Astrocyte (in vitro differentiated cells and primary cell): ENCODE measurements around the gene ZDHHC1. TPM values are rescaled to one million over a fixed set of nuclear protein-coding genes. Genes with fewer than 3 reads are reported as not detected.

Experiments
- DNase-seq: peaks from one replicate; pipeline ENCODE4 v3.0.0-alpha.2; 2010; ENCODE audit warnings: low read depth
- FAIRE-seq: peaks from 2 replicates; lab custom pipeline; 2011; peaks lifted over from hg19 to GRCh38; lab: Jason Lieb, UNC
- H2AFZ ChIP-seq: 2 replicates; pipeline ENCODE4 v1.6.0; 2012; ENCODE audit warnings: low read depth, low read length, inconsistent platforms
- H3K27ac ChIP-seq: 2 replicates; pipeline ENCODE4 v1.5.1; 2011; ENCODE audit warnings: low read depth, low read length, inconsistent platforms
- H3K27me3 ChIP-seq: 2 replicates; pipeline ENCODE4 v1.6.0; 2011; ENCODE audit warnings: low read length, inconsistent platforms; ENCODE audit not compliant: insufficient read depth
- H3K36me3 ChIP-seq: 2 replicates; pipeline ENCODE4 v1.5.1; 2011; ENCODE audit warnings: low read length, inconsistent platforms; ENCODE audit not compliant: insufficient read depth
- H3K4me1 ChIP-seq: 2 replicates; pipeline ENCODE4 v1.5.1; 2011; ENCODE audit warnings: low read length, inconsistent platforms; ENCODE audit not compliant: insufficient read depth
- H3K4me2 ChIP-seq: 2 replicates; pipeline ENCODE4 v1.6.0; 2012; ENCODE audit warnings: low read length, inconsistent platforms
- H3K4me3 ChIP-seq: 2 replicates; pipeline ENCODE4 v1.5.1; 2011; ENCODE audit warnings: low read depth, mild to moderate bottlenecking, low read length, inconsistent platforms; ENCODE audit not compliant: insufficient read depth
- H3K79me2 ChIP-seq: 2 replicates; pipeline ENCODE4 v1.6.0; 2012; ENCODE audit warnings: mild to moderate bottlenecking, low read length, inconsistent platforms; ENCODE audit not compliant: insufficient read depth
- H3K9ac ChIP-seq: 2 replicates; pipeline ENCODE4 v1.6.0; 2012; ENCODE audit warnings: mild to moderate bottlenecking, low read length, inconsistent platforms
- H3K9me3 ChIP-seq: 2 replicates; pipeline ENCODE4 v1.5.1; 2012; ENCODE audit warnings: low read depth, mild to moderate bottlenecking, low read length, inconsistent platforms; ENCODE audit not compliant: insufficient read depth
- H4K20me1 ChIP-seq: 2 replicates; pipeline ENCODE4 v1.6.0; 2012; ENCODE audit warnings: low read length, inconsistent platforms; ENCODE audit not compliant: insufficient read depth
- H3K27ac Mint-ChIP-seq: one replicate; pipeline ENCODE4 v1.8.0; 2021; ENCODE audit warnings: mild to moderate bottlenecking, mixed read lengths; ENCODE audit not compliant: unreplicated experiment
- H3K27me3 Mint-ChIP-seq: one replicate; pipeline ENCODE4 v1.8.0; 2021; ENCODE audit warnings: low read depth, mixed read lengths; ENCODE audit not compliant: unreplicated experiment
- H3K36me3 Mint-ChIP-seq: one replicate; pipeline ENCODE4 v1.8.0; 2021; ENCODE audit warnings: low read depth, mixed read lengths; ENCODE audit not compliant: unreplicated experiment
- H3K4me1 Mint-ChIP-seq: one replicate; pipeline ENCODE4 v1.8.0; 2021; ENCODE audit warnings: low read depth, mixed read lengths; ENCODE audit not compliant: unreplicated experiment
- H3K4me3 Mint-ChIP-seq: one replicate; pipeline ENCODE4 v1.8.0; 2021; ENCODE audit warnings: mild to moderate bottlenecking, moderate library complexity, mixed read lengths; ENCODE audit not compliant: unreplicated experiment
- H3K9me3 Mint-ChIP-seq: one replicate; pipeline ENCODE4 v1.8.0; 2021; ENCODE audit warnings: mild to moderate bottlenecking, mixed read lengths; ENCODE audit not compliant: unreplicated experiment
- EZH2 ChIP-seq: IDR thresholded peaks from 2 replicates; pipeline ENCODE4 v1.6.1; 2012; ENCODE audit warnings: mild to moderate bottlenecking, low read length, inconsistent platforms; ENCODE audit not compliant: insufficient read depth
- total RNA-seq: library from RNA; stranded (reverse); gene quantifications from 2 replicates; pipeline ENCODE4 v1.2.1, GENCODE V29; 2021
- TF ChIP-seq, protein P1 (sequence below): IDR thresholded peaks from 2 replicates; pipeline ENCODE4 v1.5.1; 2011; ENCODE audit warnings: low read depth, mild to moderate bottlenecking, inconsistent platforms, low read length, moderate library complexity; ENCODE audit not compliant: insufficient read depth

The ZDHHC1 gene
- total RNA-seq, 1 donor from 2014 or later, result 3.7 TPM

DNA sequence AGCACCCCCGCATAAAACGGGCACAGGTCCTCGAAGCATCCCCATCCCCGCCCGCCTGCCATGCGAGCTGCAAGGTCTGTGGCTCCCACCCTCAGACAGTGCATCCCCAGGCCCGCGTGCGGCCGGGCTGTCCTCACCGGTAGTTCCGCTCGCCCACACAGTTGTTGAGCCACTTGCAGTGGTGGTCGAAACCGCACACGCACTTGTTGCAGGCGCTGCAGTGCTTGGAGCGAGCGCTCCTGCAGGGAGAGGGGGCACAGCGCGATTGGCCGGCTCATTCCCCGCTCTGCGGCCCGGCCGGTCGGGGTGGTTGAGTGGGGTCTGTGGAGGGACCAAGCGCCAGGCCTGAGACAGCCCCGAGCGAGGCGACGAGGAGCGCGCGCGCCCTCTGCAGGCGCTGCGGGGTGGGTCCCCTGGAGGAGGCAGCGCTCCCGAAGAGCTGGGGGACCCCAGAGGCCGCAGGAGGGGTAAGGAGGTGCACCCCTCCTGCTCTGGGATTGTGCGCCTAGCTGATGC lies 17.0 kb downstream of the ZDHHC1 start:
- Mint-ChIP-seq H3K9me3 (no peaks in the 10 kb centered on the region), H3K4me1 (peaks cover 2% of the 10 kb centered on the region), H3K4me3 (no peak overlapping the region), H3K27ac (no peak overlapping the region), H3K27me3 (peaks cover 36% of the 10 kb centered on the region), H3K36me3 (no peaks in the 10 kb centered on the region)
- DNase-seq, result no peak
- H3K27ac ChIP-seq, result no peak overlapping the region
- TF ChIP-seq, protein P1, sequence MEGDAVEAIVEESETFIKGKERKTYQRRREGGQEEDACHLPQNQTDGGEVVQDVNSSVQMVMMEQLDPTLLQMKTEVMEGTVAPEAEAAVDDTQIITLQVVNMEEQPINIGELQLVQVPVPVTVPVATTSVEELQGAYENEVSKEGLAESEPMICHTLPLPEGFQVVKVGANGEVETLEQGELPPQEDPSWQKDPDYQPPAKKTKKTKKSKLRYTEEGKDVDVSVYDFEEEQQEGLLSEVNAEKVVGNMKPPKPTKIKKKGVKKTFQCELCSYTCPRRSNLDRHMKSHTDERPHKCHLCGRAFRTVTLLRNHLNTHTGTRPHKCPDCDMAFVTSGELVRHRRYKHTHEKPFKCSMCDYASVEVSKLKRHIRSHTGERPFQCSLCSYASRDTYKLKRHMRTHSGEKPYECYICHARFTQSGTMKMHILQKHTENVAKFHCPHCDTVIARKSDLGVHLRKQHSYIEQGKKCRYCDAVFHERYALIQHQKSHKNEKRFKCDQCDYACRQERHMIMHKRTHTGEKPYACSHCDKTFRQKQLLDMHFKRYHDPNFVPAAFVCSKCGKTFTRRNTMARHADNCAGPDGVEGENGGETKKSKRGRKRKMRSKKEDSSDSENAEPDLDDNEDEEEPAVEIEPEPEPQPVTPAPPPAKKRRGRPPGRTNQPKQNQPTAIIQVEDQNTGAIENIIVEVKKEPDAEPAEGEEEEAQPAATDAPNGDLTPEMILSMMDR, result peak; percentile 43
- no peak for TF ChIP-seq EZH2
- H3K4me3 ChIP-seq, result no peak overlapping the region
- H3K4me2 ChIP-seq, result peak overlapping the region; percentile 66
- no peak overlapping the region for H2AFZ ChIP-seq
- no peaks in the 10 kb centered on the region for H3K79me2 ChIP-seq
- no peaks in the 10 kb centered on the region for H3K9me3 ChIP-seq
- no peak for FAIRE-seq
- no peaks in the 10 kb centered on the region for H3K36me3 ChIP-seq
- H3K4me1 ChIP-seq, result peaks cover 16% of the 10 kb centered on the region
- peaks cover 3% of the 10 kb centered on the region for H3K27me3 ChIP-seq
- H4K20me1 ChIP-seq, result peaks cover 4% of the 10 kb centered on the region
- H3K9ac ChIP-seq, result no peak overlapping the region

DNA sequence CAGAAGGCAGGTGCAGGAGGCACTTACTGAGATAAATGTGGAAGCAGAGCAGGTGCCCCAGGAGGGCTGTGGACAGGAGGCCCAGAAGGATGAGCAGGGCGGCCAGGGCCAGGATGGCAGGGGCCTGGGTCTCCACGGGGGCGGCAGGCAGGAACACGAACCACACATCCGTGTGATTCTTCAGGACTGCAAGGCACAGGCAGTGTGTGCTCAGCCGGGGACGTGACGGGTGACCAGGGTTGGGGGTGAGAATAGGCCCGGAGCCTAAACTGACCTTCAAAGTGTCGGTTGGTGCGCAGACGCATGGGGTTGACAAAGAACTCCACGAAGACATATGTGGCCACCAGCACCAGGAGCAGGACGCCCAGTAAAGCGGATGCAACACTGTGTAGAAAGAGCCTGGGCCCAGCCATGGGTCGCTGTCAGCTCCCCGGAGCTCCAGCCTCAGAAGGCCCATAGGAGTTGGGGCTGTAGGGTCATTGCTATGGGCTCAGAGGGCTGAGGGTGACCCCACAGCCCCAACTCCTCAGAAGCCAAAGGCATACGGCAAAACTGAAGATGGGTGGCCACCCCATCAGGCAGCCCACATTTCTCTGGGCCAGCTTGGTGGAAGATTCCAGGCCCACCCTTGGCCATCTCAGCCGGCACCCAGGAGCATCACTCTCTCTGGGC lies 17.6 kb downstream of the ZDHHC1 start:
- Mint-ChIP-seq H3K4me1 (no peaks in the 10 kb centered on the region), H3K9me3 (no peaks in the 10 kb centered on the region), H3K27ac (no peak overlapping the region), H3K4me3 (no peak overlapping the region), H3K27me3 (peaks cover 41% of the 10 kb centered on the region), H3K36me3 (no peaks in the 10 kb centered on the region)
- Histone ChIP-seq H3K4me3 (no peak overlapping the region), H2AFZ (no peak overlapping the region), H3K27ac (no peak overlapping the region), H3K9me3 (no peaks in the 10 kb centered on the region), H3K79me2 (no peaks in the 10 kb centered on the region), H3K4me2 (peak overlapping the region; percentile 66), H3K27me3 (peaks cover 3% of the 10 kb centered on the region), H3K4me1 (peaks cover 17% of the 10 kb centered on the region), H3K36me3 (no peaks in the 10 kb centered on the region), H4K20me1 (peaks cover 4% of the 10 kb centered on the region), H3K9ac (no peak overlapping the region)
- DNase-seq (no peak), FAIRE-seq (no peak)
- TF ChIP-seq, protein P1, result no peak
- TF ChIP-seq EZH2, result no peak
